K562 (cell line): Measurements from ENCODE around the gene IL10. TPM values are rescaled to one million over a fixed set of nuclear protein-coding genes. Genes with fewer than 3 reads are reported as not detected.

Experiments used
- DDX20 ChIP-seq: fragments of 450-650 bp; IDR thresholded peaks from 2 replicates; pipeline ENCODE4 v1.6.1; 2016; ENCODE audit warnings: missing genetic modification characterization, low read depth, mild to moderate bottlenecking, missing compliant biosample characterization, moderate library complexity
- MEF2A ChIP-seq: IDR thresholded peaks from 2 replicates; pipeline ENCODE4 v1.6.1; 2011; ENCODE audit warnings: low read depth, mild to moderate bottlenecking, low read length, moderate library complexity; ENCODE audit not compliant: control insufficient read depth
- RBM14 ChIP-seq: fragments of 200-400 bp; formaldehyde crosslinking; IDR thresholded peaks from 2 replicates; pipeline ENCODE4 v1.6.1; 2018; ENCODE audit warnings: low read depth, mild to moderate bottlenecking, low read length, moderate library complexity, borderline replicate concordance; ENCODE audit not compliant: insufficient read depth
- ZNF561 ChIP-seq: fragments of 450-650 bp; formaldehyde crosslinking; conservative IDR thresholded peaks from 2 replicates; pipeline ENCODE4 v1.4.0; 2020; ENCODE audit warnings: mild to moderate bottlenecking, moderate library complexity
- ZNF699 ChIP-seq: fragments of 250-450 bp; sonication (Bioruptor Pico); IDR thresholded peaks from 2 replicates; pipeline ENCODE4 v1.8.0; 2021; ENCODE audit warnings: mild to moderate bottlenecking, moderate library complexity; ENCODE audit not compliant: insufficient replicate concordance
- polyA plus RNA-seq, 8 experiments: library from polyadenylated mRNA; depleted of rRNA in 4 of 8; stranded (reverse) in 5 of 8; unstranded in 3 of 8; fragments of >200 nt; fragmentation: Nextera tagmentation in 2 of 8; fragmentation: Illumina TruSeq in 1 of 8; extraction: Ambion mirVana in 2 of 8; extraction: Trizol in 1 of 8; gene quantifications; 2 replicates each; pipeline versions ENCODE4 v1.2.1 to v1.2.3, GENCODE V29; 2011 to 2014; ENCODE audit warnings: inconsistent platforms in 1 of 8, missing spikeins in 1 of 8
- total RNA-seq, 7 experiments: library from RNA; depleted of rRNA in 6 of 7; stranded (reverse); fragments of >200 nt in 6 of 7; fragmentation: Illumina TruSeq in 2 of 7; extraction: Trizol in 2 of 7; gene quantifications; 2 replicates each; pipeline versions ENCODE4 v1.2.1 to v1.2.3, GENCODE V29; 2011 to 2021; ENCODE audit warnings: low replicate concordance in 1 of 7
- TF ChIP-seq, protein P1 (sequence below), 2 experiments: fragments of 450-650 bp; IDR thresholded peaks; 2 replicates each; pipeline ENCODE4 v1.6.1; 2016; ENCODE audit warnings: mild to moderate bottlenecking in 2 of 2, borderline replicate concordance in 1 of 2, low read depth in 1 of 2, moderate library complexity in 1 of 2
- TF ChIP-seq, protein P2 (sequence below): fragments of 250-450 bp; sonication (Bioruptor Pico); IDR thresholded peaks from 2 replicates; pipeline ENCODE4 v1.5.0; 2020; ENCODE audit warnings: mild to moderate bottlenecking
- TF ChIP-seq, protein P3 (sequence below): fragments of 450-650 bp; formaldehyde crosslinking; IDR thresholded peaks from 2 replicates; pipeline ENCODE4 v1.4.0; 2020; ENCODE audit warnings: mild to moderate bottlenecking, moderate library complexity
- TF ChIP-seq, protein P4 (sequence below), 2 experiments: fragments of 200-800 bp in 1 of 2; sonication (Bioruptor generic) in 1 of 2; sonication (generic) in 1 of 2; formaldehyde crosslinking in 1 of 2; IDR thresholded peaks in 1 of 2; conservative IDR thresholded peaks in 1 of 2; 2 replicates each; pipeline versions ENCODE4 v1.5.0 to v1.6.1; 2016 to 2020; ENCODE audit warnings: missing compliant biosample characterization in 1 of 2, missing genetic modification characterization in 1 of 2, missing genetic modification reagents in 1 of 2

IL10 gene
- total and polyA plus RNA-seq, 9 of the 15 experiments (the other 6 are each of a cell fraction or from before 2014, with no cell fraction given): 0.29 TPM; not detected in 8

DNA sequence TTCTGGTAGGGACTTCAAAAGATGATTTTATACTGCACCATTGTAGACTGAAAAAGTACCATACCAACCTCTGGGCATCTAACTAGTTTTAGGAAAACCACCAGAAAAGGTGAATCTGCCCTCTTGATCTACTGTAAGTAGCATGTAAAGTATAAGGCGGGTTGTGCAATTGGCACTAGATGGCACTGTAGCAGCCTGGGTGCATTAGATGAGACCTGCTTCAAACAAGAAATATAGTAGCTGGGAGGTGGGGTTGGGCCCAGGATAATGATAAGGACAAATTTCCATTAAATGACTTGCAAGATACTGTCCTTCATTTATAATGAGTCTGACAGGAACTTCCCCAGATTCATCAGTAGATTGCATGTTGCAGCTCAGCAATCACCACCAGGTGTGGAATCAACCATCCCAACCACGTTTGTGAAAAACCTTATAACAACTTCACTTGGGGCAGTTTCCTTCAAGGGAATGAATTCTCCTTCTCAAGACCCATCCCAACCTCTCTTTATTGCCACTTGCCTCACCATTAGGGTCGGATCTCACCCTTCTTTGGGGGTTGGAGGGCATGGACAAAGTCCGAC lies 37.3 kb upstream of the IL10 start (continued):
- TF ChIP-seq, protein P1, sequence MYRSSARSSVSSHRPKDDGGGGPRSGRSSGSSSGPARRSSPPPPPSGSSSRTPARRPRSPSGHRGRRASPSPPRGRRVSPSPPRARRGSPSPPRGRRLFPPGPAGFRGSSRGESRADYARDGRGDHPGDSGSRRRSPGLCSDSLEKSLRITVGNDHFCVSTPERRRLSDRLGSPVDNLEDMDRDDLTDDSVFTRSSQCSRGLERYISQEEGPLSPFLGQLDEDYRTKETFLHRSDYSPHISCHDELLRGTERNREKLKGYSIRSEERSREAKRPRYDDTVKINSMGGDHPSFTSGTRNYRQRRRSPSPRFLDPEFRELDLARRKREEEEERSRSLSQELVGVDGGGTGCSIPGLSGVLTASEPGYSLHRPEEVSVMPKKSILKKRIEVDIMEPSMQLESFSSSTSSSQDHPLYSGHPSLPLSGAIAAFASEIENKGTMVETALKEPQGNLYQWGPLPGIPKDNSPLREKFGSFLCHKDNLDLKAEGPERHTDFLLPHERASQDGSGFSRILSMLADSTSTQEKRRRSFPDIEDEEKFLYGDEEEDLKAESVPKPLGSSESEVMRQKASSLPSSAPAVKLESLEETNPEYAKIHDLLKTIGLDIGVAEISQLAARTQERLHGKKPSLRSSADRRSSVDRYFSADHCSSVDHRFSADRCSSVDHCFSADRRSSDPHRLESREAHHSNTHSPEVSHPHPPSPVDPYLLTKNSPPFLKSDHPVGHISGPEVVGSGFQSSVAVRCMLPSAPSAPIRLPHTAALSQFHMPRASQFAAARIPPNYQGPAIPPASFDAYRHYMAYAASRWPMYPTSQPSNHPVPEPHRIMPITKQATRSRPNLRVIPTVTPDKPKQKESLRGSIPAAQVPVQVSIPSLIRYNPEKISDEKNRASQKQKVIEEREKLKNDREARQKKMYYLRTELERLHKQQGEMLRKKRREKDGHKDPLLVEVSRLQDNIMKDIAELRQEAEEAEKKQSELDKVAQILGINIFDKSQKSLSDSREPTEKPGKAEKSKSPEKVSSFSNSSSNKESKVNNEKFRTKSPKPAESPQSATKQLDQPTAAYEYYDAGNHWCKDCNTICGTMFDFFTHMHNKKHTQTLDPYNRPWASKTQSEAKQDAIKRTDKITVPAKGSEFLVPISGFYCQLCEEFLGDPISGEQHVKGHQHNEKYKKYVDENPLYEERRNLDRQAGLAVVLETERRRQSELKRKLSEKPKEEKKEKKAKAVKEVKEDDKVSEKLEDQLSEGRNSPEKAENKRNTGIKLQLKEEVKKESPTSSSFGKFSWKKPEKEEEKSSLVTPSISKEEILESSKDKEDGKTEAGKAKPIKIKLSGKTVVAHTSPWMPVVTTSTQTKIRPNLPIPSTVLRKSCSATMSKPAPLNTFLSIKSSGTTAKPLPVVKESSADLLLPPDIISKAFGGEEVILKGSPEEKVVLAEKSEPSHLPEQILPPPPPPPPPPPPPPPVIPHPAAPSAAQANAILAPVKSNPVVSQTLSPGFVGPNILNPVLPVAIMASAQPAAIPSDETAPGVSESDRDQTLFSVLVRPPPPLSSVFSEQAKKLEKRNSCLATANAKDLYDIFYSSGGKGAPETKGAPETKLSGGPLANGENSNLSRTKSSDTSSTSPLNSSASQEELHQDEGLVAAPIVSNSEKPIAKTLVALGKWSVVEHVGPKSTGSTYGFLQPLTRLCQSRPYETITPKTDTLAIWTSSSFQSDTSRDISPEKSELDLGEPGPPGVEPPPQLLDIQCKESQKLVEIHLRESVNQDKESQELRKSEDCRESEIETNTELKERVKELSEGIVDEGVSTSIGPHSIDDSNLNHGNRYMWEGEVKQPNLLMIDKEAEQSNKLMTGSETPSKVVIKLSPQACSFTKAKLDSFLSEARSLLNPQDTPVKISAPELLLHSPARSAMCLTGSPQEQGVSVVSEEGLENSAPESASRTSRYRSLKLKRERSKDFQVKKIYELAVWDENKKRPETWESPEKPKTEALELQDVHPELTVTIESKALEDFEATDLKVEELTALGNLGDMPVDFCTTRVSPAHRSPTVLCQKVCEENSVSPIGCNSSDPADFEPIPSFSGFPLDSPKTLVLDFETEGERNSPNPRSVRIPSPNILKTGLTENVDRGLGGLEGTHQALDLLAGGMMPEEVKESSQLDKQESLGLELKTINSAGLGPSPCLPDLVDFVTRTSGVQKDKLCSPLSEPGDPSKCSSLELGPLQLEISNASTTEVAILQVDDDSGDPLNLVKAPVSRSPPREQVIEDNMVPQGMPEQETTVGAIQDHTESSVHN (IDR thresholded peaks at IDR 0.05; ENCODE audit: borderline replicate concordance in 1 of 2, low read depth in 1 of 2): no peak
- no peak for TF ChIP-seq MEF2A
- no peak for TF ChIP-seq ZNF699
- TF ChIP-seq, protein P2, sequence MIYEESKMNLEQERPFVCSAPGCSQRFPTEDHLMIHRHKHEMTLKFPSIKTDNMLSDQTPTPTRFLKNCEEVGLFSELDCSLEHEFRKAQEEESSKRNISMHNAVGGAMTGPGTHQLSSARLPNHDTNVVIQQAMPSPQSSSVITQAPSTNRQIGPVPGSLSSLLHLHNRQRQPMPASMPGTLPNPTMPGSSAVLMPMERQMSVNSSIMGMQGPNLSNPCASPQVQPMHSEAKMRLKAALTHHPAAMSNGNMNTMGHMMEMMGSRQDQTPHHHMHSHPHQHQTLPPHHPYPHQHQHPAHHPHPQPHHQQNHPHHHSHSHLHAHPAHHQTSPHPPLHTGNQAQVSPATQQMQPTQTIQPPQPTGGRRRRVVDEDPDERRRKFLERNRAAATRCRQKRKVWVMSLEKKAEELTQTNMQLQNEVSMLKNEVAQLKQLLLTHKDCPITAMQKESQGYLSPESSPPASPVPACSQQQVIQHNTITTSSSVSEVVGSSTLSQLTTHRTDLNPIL: no peak
- TF ChIP-seq, protein P3, sequence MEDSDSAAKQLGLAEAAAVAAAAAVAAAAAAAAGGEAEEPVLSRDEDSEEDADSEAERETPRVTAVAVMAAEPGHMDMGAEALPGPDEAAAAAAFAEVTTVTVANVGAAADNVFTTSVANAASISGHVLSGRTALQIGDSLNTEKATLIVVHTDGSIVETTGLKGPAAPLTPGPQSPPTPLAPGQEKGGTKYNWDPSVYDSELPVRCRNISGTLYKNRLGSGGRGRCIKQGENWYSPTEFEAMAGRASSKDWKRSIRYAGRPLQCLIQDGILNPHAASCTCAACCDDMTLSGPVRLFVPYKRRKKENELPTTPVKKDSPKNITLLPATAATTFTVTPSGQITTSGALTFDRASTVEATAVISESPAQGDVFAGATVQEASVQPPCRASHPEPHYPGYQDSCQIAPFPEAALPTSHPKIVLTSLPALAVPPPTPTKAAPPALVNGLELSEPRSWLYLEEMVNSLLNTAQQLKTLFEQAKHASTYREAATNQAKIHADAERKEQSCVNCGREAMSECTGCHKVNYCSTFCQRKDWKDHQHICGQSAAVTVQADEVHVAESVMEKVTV (CRISPR knock-in tag): peak; percentile 42; the same call in 1 of the 2 replicates
- no peak for TF ChIP-seq RBM14
- TF ChIP-seq ZNF561 (CRISPR knock-in tag): no peak
- no peak for TF ChIP-seq DDX20 (tag)
- TF ChIP-seq, protein P4, sequence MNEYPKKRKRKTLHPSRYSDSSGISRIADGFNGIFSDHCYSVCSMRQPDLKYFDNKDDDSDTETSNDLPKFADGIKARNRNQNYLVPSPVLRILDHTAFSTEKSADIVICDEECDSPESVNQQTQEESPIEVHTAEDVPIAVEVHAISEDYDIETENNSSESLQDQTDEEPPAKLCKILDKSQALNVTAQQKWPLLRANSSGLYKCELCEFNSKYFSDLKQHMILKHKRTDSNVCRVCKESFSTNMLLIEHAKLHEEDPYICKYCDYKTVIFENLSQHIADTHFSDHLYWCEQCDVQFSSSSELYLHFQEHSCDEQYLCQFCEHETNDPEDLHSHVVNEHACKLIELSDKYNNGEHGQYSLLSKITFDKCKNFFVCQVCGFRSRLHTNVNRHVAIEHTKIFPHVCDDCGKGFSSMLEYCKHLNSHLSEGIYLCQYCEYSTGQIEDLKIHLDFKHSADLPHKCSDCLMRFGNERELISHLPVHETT (CRISPR knock-in tag; conservative IDR thresholded peaks at IDR 0.05 in 1 of 2, IDR thresholded peaks at IDR 0.05 in 1 of 2): no peak
